Sciatic nerve (tissue), 2 donors: ENCODE results near the gene OSTC. TPM values are rescaled to one million over a fixed set of nuclear protein-coding genes. Genes with fewer than 3 reads are reported as not detected.

Source experiments
- ATAC-seq: fragments of 200-7000 bp; cut with Tn5 transposase; one replicate; pipeline ENCODE4 v1.9.1; 2020; ENCODE audit warnings: mild to moderate bottlenecking, moderate library complexity
- DNase-seq: peaks from one replicate; pipeline ENCODE4 v3.0.0-alpha.2; 2020; ENCODE audit warnings: low spot score
- intact Hi-C: fragments of 100-400 bp; cut with DNase I; formaldehyde crosslinking; loops from one replicate; pipeline ENCODE4 v1.14.2; 2022
- total RNA-seq: library from RNA; stranded (reverse); fragmentation: NEBNext Ultra II Directional; extraction: Animal tissue kit (Norgen Biotek cat#: 25700); gene quantifications from one replicate; pipeline ENCODE4 v1.2.1, GENCODE V29; 2021
- donor health status: DM: no; HTN: no; CAD: no.
- donor health status: DM: no; HTN: no; CAD: no.

The OSTC gene
- total RNA-seq, 1 donor from 2014 or later: 50.5 TPM

- no peak for DNase-seq
- no peak for ATAC-seq
- intact Hi-C loops: no loop called here
These were observed 14.2 kb upstream of the OSTC start for GRCh38 chr4:108636246-108636645.

GRCh38 chr4:108637856-108638255, 12.5 kb upstream of the OSTC start:
- ATAC-seq (no peak), DNase-seq (no peak)
- intact Hi-C loops: no loop called here

GRCh38 chr4:108644237-108644636, 6.2 kb upstream of the OSTC start:
- ATAC-seq: no peak
- no peak for DNase-seq
- intact Hi-C loops: no loop called here

DNA sequence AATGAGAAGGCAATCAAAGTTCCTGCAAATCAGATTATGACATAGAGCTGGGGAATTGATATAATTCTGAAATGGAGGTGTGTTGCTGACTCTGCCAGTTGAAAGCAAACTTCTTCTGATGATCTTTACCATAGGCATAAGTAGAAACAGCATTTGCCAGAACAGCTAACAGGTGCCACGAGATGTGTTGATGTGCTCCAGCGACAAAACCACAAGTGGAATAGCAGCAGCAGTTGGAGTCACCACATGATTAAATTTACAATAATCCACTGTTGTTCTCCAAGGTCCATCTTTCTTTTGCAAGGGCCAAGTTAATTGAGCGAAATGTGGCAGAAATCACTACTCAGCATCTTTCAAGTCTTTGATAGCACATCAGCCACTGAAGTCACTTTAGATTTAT, 3.7 kb upstream of the OSTC start:
- intact Hi-C loops: no loop called here
- ATAC-seq: no peak
- no peak for DNase-seq

- ATAC-seq (no peak), DNase-seq (no peak)
- intact Hi-C loops: no loop called here
These were observed 562 bp upstream of the OSTC start for GRCh38 chr4:108649863-108650211.

DNA sequence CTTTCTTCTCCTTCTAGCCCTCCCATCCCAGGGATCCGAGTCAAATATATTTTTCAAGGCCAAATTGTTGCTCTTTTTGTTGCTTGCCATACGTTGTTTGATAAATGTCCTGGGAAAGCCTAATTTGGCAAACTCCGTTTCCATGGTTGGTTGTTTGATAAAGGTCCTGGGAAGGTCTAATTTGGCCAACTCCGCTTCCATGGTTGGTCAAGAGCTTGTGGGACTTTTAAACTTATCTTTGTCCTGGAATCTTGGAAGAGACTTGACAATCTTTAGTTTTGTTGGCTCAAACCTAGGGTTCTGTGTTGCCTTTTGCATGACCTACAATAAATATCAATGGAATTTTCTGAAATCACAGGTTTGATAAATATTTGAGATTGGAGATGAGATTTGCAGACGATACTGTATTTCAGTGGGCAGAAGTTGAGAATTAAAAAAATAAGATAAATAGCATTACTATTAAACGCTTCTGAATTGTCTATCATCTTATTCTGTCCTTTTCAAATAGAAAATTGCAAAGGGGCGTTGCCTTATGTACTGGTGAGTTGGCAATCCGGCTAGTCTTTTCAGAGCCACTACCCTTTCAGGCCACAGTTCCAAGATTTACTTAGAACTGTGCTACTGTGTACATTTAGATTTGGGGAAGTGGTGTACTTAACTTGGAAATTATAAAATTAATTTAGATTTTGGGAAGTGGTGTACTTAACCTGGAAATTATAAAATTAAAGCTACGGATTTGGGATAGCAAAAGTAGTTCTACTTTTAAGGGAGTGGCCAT, 804 bp downstream of the OSTC start:
- DNase-seq (no peak), ATAC-seq (no peak)
- intact Hi-C loops: no loop called here

DNA sequence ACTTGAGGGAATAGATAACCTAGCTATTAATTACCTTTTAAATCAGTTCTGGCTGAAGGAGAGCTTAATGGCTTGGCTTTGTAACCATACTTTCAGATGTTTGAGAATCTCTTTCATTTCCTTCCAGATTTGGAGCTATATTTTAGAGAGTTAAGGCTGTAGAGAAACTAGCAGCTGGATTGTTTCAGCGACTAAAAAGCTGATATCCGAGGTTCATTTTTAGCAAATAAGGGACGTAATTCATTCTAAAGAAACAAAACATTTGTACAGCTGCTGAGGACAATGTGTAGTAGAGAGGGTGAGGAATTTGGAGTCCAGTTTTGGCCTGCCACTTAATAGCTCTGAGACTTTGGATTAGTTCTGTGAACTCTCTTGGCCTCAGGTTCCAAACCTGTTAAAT, 12.2 kb downstream of the OSTC start:
- no peak for ATAC-seq
- intact Hi-C loops: no loop called here
- DNase-seq: no peak

- ATAC-seq (no peak), DNase-seq (no peak)
- intact Hi-C loops: no loop called here
These were observed 24.1 kb downstream of the OSTC start for GRCh38 chr4:108674356-108674977.

- ATAC-seq (no peak), DNase-seq (no peak)
- intact Hi-C loops: no loop called here
These were observed 31.0 kb downstream of the OSTC start for GRCh38 chr4:108681321-108681809.

DNA sequence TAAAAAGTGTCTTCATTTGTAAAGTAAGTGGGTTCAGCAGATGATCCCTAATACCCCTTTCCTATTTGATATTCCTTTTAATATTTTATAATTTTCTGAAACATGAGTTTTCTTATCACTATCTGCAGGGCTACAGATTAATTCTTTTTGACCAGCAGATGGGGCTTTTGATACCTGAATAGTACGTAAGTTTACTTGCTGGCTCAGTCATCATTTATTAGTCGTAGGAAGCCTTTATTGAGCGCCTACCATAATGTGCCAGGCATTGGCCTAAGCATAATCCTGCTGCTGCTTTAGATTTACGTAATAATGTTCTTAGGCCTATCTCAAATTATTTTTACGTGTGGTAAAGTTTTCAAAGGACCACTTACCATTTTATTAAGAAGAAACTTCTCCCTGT, 33.1 kb downstream of the OSTC start:
- intact Hi-C loops: no loop called here
- DNase-seq (no peak), ATAC-seq (no peak)

- DNase-seq (no peak), ATAC-seq (no peak)
- intact Hi-C loops: no loop called here
These were observed 34.8 kb downstream of the OSTC start for GRCh38 chr4:108685036-108685686.

DNA sequence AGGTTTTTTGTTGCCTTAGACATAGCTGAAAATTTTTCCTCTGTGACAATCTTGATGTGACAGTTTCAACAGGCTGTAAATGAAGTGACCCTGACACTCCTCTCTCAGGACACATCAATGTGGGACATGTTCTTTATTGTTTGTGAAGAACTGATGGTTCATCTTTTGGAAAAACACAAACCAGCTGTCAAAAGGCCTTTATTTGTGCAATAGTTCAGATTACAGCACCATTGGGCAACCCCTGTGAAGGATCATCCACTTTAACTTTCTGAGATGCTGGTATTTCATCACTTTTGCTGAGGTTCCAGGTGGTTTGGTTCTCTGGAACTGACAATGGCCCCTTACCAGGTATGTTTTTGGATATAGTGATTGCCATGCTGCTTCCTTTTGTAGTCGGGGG, 40.3 kb downstream of the OSTC start:
- ATAC-seq: no peak
- no peak for DNase-seq
- intact Hi-C loops: no loop called here

GRCh38 chr4:108693211-108693610, 42.8 kb downstream of the OSTC start:
- DNase-seq: no peak
- intact Hi-C loops: no loop called here

DNA sequence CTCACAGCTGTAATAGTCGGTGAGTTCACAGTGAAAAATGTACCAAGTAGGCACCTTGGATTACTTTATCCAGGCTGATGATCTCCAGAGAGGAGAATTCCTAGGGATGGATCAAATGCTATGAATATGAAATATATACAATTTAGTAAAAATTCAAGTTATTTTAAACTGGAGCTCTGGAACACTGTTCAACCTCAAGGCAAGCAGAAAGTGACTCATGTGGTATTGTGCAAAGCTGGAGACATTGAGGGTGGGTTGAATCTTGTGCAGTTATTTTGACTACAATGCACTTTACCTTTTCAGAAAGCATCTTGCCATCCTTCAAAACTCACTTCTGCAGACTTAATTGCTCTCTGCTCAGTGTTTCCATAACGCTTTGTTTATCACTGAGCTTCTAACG, 43.4 kb downstream of the OSTC start:
- DNase-seq (no peak), ATAC-seq (no peak)
- intact Hi-C loops: no loop called here

More at GRCh38 chr4:108693211-108693610, 42.8 kb downstream of the OSTC start:
- ATAC-seq: no peak

DNA sequence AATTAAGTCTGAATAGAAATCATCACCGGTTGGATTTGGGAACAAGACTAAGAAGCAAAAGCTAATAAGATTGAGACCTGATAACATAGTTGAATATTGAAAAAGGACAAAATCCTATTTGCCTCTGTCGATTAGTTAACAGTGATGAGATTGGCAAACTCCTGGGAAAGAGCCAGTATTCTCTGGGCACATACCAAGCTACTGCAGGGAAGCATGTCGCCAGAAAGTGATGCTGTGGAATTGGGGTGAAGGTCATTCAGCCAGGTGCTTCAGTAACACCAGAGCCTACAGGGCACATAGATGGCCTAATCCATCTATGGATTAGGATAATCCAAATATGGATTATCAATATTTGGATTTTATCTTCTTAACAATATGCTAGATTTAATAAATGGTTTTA, 44.0 kb downstream of the OSTC start:
- ATAC-seq: no peak
- intact Hi-C loops: no loop called here
- DNase-seq: no peak

GRCh38 chr4:108695062-108695461, 44.7 kb downstream of the OSTC start:
- intact Hi-C loops: loop anchor here (5.0 kb wide), 1 partner anchor 1728 kb away; no protein-coding TSS in a partner anchor
- DNase-seq (no peak), ATAC-seq (no peak)

DNA sequence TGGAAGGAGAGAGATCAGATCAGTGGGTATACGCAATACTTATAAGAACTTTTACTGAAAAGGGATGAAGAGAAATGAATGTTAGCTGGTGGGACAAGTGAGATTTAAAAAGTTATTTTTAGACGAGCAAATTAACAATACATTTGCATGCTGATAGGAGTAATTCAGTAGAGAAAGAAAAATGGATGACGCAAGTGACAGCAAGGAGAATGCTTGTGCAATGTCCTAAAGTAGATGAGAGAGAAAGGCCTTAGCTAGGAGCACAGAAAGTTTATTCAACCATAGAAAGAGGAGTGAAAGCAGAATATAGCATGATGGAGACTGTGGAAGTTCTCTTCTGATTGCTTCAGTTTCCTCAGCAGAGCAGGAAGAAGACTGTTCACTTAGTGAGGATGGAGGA, 45.8 kb downstream of the OSTC start:
- ATAC-seq (no peak), DNase-seq (no peak)
- intact Hi-C loops: loop anchor here (5.0 kb wide), 1 partner anchor 1729 kb away; no protein-coding TSS in a partner anchor

DNA sequence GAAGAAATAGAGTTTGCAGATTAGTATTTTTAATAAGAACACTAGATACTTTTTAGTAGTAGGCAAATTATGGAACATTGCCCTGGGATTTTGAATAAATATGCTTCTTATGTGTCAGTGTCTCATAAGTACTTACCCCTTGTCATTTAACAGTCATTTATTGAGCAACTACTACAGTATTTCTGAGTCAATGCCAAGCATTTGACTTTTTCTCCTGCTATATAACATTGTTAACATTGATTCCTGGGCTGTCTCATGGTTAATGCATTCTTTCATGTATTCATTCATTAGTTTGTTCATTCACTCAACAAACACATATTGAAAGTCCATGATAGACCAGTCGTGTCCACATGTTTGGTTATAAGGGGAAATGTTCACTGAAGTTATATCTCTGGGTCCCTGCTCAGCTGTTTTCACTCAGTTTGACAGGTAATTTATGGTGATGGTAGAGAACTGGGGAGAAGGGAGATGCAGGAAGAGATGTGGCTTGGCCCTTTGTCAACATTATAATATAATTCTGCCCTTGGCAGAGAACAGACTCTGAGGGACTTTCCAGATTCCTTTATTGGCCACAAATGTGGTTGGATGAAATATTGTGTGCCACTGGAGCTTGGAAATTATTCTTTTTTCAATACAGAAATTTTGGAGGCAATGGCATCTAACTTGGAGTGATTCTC, 49.8 kb downstream of the OSTC start:
- intact Hi-C loops: no loop called here
- no peak for DNase-seq
- no peak for ATAC-seq

- intact Hi-C loops: no loop called here
- DNase-seq (no peak), ATAC-seq (peak; percentile 61)
These were observed 52.6 kb downstream of the OSTC start for GRCh38 chr4:108702960-108703359.

DNA sequence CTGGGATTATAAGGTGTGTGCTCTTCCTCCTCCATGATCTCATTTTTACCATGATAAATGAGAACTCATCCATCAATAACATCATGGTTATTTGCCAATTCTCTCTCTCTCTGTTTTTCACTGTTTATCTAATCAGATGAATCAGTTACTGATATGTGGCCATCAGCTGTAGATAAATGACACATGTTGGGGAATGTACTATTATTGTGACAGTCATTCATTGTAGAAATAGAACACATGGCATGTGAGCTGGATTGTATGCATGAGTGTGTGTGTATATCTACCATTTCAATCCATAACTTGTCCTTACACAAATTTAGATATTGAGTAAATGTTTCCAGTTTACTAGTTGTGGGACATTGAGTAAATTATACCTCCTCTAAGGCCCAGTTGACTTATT, 53.0 kb downstream of the OSTC start:
- ATAC-seq (no peak), DNase-seq (no peak)
- intact Hi-C loops: no loop called here
